COLO668 (cell line): Measurements from ENCODE around the gene RXRB.

Experiments
- DNase-seq: peaks from one replicate; lab custom pipeline; 2025; ENCODE audit not compliant: unreplicated experiment; lab: John Stamatoyannopoulos, UW

Gene RXRB

GRCh38 chr6:33212857-33213165 is 12.3 kb upstream of the RXRB start:
- DNase-seq = no peak

DNA sequence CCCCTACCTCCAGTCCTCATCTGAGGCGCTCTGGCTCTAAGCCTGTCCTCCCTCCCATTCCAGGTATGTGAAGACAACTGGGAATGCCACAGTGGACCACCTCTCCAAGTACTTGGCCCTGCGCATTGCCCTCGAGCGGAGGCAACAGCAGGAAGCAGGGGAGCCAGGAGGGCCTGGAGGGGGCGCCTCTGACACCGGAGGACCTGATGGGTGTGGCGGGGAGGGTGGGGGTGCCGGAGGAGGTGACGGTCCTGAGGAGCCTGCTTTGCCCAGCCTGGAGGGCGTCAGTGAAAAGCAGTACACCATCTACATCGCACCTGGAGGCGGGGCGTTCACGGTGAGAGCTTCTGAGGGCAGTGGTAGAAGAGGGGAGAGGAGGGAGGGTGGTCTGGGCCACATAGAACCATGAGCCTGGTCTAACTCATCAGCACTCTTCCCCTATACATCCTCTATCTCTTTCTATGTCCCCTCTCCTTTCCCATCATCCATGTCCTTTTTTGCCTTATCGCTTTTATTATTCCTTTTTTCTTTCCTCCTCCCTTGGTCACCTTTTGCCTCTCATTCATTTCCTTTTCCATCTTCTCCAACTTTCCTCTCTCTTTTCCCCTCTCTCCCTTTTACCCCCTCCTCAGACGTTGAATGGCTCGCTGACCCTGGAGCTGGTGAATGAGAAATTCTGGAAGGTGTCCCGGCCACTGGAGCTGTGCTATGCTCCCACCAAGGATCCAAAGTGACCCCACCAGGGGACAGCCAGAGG is 11.4 kb upstream of the RXRB start:
- no peak for DNase-seq

- no peak for DNase-seq
Measured at GRCh38 chr6:33211136-33211535, 10.7 kb upstream of the RXRB start.

- DNase-seq = no peak
Measured at GRCh38 chr6:33209856-33210255, 9.4 kb upstream of the RXRB start.

DNA sequence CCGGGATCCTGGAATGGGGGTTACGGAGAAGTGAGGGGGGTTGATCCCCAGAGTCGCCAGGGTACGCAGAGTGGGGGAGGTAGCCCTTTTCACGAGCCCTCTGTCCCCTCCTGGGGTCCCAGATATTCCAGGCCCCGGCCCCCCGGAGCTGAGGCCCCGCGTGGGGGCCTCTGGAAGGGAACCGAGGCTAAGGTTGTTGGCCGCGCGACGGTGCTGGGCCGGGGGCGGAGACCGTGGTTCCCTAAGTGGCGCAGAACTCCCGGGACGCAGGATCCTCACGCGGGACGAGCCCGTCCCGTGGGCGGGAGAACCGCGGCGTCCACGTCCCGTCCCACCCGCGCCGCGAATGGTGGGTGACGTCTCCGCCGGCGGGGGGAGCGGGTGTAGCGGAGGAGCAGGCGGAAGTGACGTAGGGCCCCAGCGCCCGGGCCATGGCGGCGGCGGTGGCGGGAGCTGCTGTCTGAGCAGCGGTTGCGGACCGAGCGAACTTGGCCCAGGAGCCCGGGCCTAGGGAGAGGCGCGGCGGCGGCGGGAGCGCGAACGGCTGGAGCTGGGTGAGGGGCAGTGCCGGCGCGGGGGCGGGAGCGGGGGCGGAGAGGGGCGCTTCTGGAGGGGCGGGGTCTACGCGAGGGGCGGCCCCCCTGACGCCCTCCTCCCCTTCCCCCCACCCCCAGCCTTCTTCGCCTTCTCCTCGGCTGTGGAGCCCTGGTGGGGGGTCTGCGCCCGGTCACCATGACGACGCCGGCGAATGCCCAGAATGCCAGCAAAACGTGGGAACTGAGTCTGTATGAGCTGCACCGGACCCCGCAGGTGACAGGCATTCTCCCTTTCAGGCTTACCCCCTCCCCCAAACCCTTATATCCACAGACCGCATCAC is 7.9 kb upstream of the RXRB start, which contains the start of gene RING1:
RING1 (plus strand) TSS at position 410 of the 877 bp plus-strand sequence; CDS start at position 733, 323 bp downstream.
- peak; percentile 81 for DNase-seq

DNA sequence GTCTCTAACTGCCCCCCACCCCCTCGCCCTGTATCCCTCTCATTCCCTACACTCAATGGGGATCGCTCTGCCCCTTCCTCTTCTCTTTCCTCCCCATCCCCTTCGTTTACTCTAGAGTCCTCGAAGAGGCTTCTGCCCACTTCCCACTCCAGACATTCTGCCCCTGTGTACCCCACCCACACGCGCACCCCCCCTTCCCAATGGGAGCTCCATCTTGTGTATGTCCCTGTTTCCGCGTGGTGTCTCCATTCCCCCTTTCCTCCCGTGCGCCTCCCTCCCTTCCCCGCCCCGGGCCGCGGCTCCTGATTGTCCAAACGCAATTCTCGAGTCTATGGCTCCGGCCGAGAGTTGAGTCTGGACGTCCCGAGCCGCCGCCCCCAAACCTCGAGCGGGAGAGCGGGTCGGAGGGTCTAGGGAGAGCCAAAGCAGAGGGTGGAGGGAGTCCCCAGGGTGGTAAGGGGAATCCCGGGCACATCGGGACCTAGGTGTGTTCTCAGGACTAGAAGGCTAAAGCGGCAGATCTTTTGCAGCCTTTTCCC is 7.2 kb upstream of the RXRB start:
- DNase-seq = peak; percentile 24

DNA sequence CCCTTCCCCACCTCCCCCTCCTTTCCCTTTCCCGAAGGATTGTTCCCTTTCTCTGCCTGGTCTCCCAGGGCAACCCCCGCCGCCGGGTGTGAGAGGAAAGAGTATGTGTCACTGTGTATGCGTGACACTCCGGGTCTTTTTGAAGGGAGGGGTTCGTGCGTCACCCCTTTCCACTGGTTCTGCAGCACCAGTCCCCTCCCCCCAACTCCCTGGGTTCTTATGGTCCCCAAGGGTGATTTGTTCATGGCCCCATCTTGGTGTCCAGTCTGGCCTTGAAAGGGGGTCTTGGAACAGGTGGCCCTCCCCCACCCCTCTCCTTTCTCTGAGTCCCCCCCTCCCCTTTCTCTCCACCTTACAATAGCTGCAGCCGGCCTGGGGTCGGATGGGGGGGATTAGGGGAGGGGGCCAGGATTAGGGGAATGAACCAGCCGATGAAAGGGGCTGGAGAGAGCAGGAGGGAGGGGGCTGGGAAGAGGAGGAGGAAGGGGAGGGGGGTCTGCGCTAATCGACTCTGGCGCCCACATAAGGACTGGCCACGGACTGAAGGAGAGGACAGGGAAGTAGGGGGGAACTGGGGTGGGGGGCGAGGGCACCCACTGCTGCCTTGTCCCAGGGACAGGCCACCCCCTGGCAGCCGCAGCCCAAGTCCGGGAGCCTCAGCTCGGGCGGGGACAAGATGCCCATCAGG is 6.5 kb upstream of the RXRB start:
- no peak for DNase-seq

DNA sequence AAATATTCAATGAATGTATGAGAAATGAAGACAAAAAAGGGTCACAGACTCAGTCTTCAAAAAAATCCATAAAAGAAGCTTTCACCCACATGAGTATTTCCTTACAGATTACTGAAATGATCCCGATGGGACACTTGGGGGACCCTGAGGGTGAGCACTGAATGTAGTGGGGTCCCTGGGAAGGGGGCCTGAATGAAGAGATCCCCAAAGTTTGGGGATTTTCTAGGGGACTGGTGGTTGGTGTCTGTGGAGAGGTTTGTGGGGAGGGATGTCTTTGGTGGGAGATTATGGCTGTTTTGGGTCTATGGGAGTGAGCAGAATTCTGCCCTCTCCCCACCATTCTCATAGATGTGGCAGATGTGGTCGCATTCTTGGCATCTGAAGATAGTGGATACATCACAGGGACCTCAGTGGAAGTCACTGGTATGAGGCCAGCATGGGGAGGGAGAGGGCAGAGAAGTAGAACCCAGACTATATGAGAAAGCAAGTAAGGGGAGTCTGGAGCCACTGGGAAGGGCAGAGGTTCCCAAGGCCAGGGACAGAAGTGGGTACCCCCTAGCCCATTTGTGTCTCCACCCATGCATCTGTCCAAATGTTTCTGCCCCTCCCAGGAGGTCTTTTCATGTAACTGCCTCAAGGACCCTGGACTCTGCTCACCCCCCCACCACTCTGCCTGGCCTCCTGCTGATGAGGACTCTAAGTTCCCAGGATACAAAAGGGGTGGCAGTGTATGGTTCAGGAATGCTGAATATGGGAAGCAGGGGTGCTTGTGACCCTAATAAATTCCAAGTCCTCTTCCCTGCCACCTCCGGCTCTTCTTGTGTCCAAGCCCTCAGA is 5.8 kb upstream of the RXRB start:
- DNase-seq = no peak

DNA sequence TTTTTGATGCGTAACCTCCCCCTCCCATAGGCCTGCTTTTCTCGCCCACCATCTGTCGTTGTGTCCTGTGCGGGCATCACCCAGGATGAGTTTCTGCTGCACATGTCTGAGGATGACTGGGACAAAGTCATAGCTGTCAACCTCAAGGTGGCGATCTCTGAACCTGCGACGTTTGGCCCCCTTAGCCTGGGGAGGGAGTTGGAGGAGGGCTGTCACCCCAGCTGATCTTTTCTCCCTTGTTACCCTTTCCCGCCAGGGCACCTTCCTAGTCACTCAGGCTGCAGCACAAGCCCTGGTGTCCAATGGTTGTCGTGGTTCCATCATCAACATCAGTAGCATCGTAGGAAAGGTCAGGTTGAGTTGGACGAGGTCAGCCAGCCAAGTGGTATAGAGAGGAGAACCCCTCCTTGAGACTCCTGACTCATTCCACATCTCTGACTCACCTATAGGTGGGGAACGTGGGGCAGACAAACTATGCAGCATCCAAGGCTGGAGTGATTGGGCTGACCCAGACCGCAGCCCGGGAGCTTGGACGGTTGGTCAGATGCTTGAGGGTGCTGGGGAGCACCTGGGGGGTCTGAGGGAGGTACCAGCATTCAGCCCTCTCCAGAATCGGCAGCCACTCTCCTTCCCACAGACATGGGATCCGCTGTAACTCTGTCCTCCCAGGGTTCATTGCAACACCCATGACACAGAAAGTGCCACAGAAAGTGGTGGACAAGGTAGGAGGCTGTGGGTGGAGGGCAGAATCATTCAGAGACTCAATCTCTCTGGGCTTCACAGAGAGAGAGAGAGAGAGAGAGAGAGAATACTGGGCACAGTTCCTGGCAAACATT is 4.9 kb upstream of the RXRB start:
- no peak for DNase-seq

- peak; percentile 91 for DNase-seq
Measured at GRCh38 chr6:33204415-33205190, 4.1 kb upstream of the RXRB start, which contains the start of gene HSD17B8. Gene HSD17B8 (plus strand): TSS chr6:33204655. CDS start chr6:33204669, 14 bp downstream.

- no peak for DNase-seq
Measured at GRCh38 chr6:33204165-33204414, 3.6 kb upstream of the RXRB start.

DNA sequence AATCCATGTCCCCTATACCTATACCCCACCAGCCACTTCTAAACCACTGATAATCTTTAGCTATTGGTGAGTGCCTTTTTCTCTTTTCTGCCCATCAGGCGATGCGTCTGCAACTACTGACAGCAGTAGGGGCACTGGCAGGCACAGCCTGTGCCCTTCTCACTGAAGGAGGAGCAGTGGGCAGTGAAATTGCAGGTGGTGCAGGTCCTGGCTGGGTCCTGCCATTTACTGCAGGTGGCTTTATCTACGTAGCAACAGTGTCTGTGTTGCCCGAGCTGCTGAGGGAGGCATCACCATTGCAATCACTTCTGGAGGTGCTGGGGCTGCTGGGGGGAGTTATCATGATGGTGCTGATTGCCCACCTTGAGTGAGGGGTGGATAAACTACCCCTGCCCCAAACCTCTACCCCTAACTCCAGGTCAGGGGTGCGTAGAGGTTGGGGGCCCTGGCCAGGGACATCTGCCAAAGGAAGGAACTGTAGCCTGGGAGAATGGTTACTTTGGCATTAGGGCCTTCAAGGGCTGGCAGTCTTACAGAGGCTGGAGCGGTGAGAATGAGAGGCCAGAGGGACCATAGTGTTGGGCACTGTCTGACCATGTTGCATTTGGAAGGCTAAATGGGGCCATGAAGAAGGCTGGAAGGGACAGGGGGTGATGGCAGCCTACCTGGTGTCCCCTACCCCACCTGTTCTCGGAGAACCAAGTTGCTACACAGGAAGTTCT is 3.1 kb upstream of the RXRB start:
- DNase-seq = no peak

GRCh38 chr6:33202799-33203198 is 2.3 kb upstream of the RXRB start:
- no peak for DNase-seq

DNA sequence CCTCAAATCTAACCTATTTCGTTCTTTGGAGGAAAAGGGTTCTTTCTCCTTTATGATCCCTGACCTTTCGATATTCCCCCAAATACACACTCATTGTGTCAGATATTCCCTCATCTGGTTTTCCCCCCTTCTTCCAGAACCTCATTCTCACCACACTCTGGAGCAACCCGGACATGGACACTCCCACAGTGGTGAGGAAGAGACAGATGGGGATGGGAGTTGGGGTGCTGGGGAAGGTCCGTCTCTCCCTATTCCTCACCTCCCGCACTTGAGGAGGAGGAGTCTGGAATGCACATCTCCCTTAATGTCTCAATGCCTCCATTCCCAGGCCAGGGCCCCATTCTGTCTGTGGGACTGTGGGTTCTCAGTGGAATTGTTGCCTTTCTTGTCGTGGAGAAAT is 1.5 kb upstream of the RXRB start:
- no peak for DNase-seq

- DNase-seq = no peak
Measured at GRCh38 chr6:33201147-33201545, 681 bp upstream of the RXRB start.

DNA sequence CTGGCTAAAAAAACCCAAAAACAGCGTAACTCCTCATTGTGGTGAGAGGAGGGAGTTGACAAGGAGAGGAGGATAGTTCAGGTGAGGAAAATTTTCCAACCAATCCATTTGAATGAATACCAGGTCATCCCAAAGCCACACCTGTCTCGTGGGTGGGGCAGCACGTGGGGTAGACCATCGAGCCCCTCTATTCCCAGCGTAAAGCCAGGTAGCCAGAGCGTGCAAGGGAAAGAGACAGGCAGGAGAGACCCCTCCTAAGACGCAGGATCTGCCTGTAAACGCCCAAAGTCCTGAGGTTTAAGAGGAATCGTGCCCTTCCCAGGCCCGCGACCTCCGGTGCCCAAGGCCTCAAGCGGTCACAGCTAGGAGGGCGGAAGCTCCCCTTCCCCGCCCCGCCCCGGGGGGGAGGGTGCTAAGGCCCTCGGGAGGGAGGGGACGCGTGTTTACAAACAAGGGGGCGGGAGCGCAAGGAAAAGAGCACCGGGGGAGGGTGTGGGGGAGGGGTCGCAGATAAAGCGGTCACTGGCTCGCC is 712 bp downstream of the RXRB start:
- DNase-seq = peak; percentile 81

- DNase-seq = no peak
Measured at GRCh38 chr6:33198853-33199436, 1.5 kb downstream of the RXRB start.
